ENCODE results near the gene ADGRV1.

Gene ADGRV1

GRCh38 chr5:91027405-91028139 is 469.0 kb downstream of the ADGRV1 start:
- DNase-seq (ENCODE audit: low read depth in 1 of 2, low spot score in 1 of 2), result no peak
- TF ChIP-seq SPI1 (IDR thresholded peaks at IDR 0.05; ENCODE audit: borderline replicate concordance, low read depth) (no peak), POLR2AphosphoS5 (IDR thresholded peaks at IDR 0.05; ENCODE audit: low read depth) (no peak), CTCF (IDR thresholded peaks at IDR 0.05; ENCODE audit: insufficient read depth, low read length) (no peak), GABPA (IDR thresholded peaks at IDR 0.05; ENCODE audit: low read depth) (no peak)
- Histone ChIP-seq H3K27ac (replicated peaks) (no peak overlapping the region), H3K27me3 (ENCODE audit: insufficient read depth, poor library complexity, severe bottlenecking) (no peaks in the 10 kb centered on the region), H3K4me3 (replicated peaks; ENCODE audit: insufficient read depth, low read length) (no peak overlapping the region)

- Histone ChIP-seq H3K27ac (replicated peaks) (no peak overlapping the region), H3K4me3 (replicated peaks; ENCODE audit: insufficient read depth, low read length) (no peak overlapping the region), H3K27me3 (ENCODE audit: insufficient read depth, poor library complexity, severe bottlenecking) (no peaks in the 10 kb centered on the region)
- no peak for DNase-seq (ENCODE audit: low read depth in 1 of 2, low spot score in 1 of 2)
- TF ChIP-seq GABPA (IDR thresholded peaks at IDR 0.05; ENCODE audit: low read depth) (no peak), REST (IDR thresholded peaks at IDR 0.05; ENCODE audit: insufficient replicate concordance, low read depth) (no peak), SPI1 (IDR thresholded peaks at IDR 0.05; ENCODE audit: borderline replicate concordance, low read depth) (no peak), CTCF (IDR thresholded peaks at IDR 0.05; ENCODE audit: insufficient read depth, low read length) (no peak), POLR2AphosphoS5 (IDR thresholded peaks at IDR 0.05; ENCODE audit: low read depth) (no peak)
These were observed 469.9 kb downstream of the ADGRV1 start for GRCh38 chr5:91028499-91028956.

- TF ChIP-seq GABPA (IDR thresholded peaks at IDR 0.05; ENCODE audit: low read depth) (no peak), CTCF (IDR thresholded peaks at IDR 0.05; ENCODE audit: insufficient read depth, low read length) (no peak), REST (IDR thresholded peaks at IDR 0.05; ENCODE audit: insufficient replicate concordance, low read depth) (no peak), SPI1 (IDR thresholded peaks at IDR 0.05; ENCODE audit: borderline replicate concordance, low read depth) (no peak), POLR2AphosphoS5 (IDR thresholded peaks at IDR 0.05; ENCODE audit: low read depth) (no peak)
- H3K27ac ChIP-seq (replicated peaks), result no peak overlapping the region
- H3K4me3 ChIP-seq (replicated peaks; ENCODE audit: insufficient read depth, low read length), result no peak overlapping the region
- no peak for DNase-seq (ENCODE audit: low read depth in 1 of 2, low spot score in 1 of 2)
- H3K27me3 ChIP-seq (ENCODE audit: insufficient read depth, poor library complexity, severe bottlenecking), result no peaks in the 10 kb centered on the region
These were observed 472.2 kb downstream of the ADGRV1 start for GRCh38 chr5:91030521-91031401.

Data from HL-60 (cell line).